Measurements from ENCODE around the gene BFAR.
"Not testable (repeated sequence)": the region's sequence is repeated elsewhere in the genome, so short reads cannot be mapped to it uniquely, and the experiment has no call there.

The BFAR gene

GRCh38 chr16:14635395-14636165, 2.8 kb downstream of the BFAR start:
- no peak for DNase-seq (ENCODE audit: low spot score)
- TF ChIP-seq, protein P1, sequence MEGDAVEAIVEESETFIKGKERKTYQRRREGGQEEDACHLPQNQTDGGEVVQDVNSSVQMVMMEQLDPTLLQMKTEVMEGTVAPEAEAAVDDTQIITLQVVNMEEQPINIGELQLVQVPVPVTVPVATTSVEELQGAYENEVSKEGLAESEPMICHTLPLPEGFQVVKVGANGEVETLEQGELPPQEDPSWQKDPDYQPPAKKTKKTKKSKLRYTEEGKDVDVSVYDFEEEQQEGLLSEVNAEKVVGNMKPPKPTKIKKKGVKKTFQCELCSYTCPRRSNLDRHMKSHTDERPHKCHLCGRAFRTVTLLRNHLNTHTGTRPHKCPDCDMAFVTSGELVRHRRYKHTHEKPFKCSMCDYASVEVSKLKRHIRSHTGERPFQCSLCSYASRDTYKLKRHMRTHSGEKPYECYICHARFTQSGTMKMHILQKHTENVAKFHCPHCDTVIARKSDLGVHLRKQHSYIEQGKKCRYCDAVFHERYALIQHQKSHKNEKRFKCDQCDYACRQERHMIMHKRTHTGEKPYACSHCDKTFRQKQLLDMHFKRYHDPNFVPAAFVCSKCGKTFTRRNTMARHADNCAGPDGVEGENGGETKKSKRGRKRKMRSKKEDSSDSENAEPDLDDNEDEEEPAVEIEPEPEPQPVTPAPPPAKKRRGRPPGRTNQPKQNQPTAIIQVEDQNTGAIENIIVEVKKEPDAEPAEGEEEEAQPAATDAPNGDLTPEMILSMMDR (IDR thresholded peaks at IDR 0.05; ENCODE audit: extremely low read depth, insufficient read depth, missing control alignments): no peak
- in situ Hi-C loops (cut with MboI; ENCODE audit: low pct_unique_long_range_greater_than_20kb, low sequenced_read_pairs, unreplicated experiment): no loop called here

- in situ Hi-C loops (cut with MboI; ENCODE audit: low pct_unique_long_range_greater_than_20kb, low sequenced_read_pairs, unreplicated experiment); DNase-seq (ENCODE audit: low spot score): not testable (repeated sequence)
Measured at GRCh38 chr16:14636179-14636950, 3.6 kb downstream of the BFAR start.

GRCh38 chr16:14636951-14637240, 4.1 kb downstream of the BFAR start:
- DNase-seq (ENCODE audit: low spot score); in situ Hi-C loops (cut with MboI; ENCODE audit: low pct_unique_long_range_greater_than_20kb, low sequenced_read_pairs, unreplicated experiment): not testable (repeated sequence)

DNA sequence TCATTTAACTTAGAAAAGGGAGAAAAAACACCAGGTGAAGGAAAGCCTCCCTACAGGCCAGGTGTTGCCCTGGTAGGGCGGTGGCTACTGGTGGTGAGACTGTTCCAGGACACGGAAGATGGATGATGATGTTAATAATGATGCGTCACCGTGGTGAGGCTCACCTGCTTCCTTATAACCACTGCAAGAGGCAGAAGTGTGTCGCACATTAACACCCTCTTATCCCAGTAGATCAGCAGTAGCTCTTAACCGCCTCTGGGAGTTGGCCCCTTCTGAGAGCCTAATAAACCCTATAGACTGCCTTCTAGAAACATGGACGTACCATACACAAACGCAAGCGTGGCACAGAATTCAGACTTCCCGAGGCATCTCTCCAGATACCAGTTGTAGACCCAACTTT, 7.8 kb downstream of the BFAR start:
- TF ChIP-seq, protein P1 (IDR thresholded peaks at IDR 0.05; ENCODE audit: extremely low read depth, insufficient read depth, missing control alignments): no peak
- in situ Hi-C loops (cut with MboI; ENCODE audit: low pct_unique_long_range_greater_than_20kb, low sequenced_read_pairs, unreplicated experiment): no loop called here
- no peak for DNase-seq (ENCODE audit: low spot score)

GRCh38 chr16:14641206-14641605, 8.5 kb downstream of the BFAR start:
- no peak for DNase-seq (ENCODE audit: low spot score)
- TF ChIP-seq, protein P1 (IDR thresholded peaks at IDR 0.05; ENCODE audit: extremely low read depth, insufficient read depth, missing control alignments): no peak
- in situ Hi-C loops (cut with MboI; ENCODE audit: low pct_unique_long_range_greater_than_20kb, low sequenced_read_pairs, unreplicated experiment): no loop called here

DNA sequence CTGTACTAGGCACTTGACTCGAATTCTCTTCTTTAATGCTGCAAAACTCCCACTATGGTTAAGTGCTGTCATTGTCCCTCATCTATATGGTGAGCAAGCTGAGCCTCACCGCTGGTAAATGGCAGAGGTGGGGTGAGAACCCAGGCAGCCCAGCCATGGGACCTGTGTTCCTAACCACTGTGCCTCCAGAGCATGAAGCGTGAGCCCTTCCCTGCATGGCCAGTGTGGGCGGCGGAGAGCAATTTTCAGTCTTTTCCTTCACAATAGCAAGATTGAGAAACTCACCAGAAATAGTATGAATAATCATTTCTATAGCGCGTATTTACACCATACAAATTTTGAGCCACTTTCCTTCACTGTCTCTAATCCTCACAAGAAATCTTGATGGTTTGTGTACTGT, 9.2 kb downstream of the BFAR start:
- in situ Hi-C loops (cut with MboI; ENCODE audit: low pct_unique_long_range_greater_than_20kb, low sequenced_read_pairs, unreplicated experiment): no loop called here
- no peak for DNase-seq (ENCODE audit: low spot score)
- TF ChIP-seq, protein P1 (IDR thresholded peaks at IDR 0.05; ENCODE audit: extremely low read depth, insufficient read depth, missing control alignments): no peak

DNA sequence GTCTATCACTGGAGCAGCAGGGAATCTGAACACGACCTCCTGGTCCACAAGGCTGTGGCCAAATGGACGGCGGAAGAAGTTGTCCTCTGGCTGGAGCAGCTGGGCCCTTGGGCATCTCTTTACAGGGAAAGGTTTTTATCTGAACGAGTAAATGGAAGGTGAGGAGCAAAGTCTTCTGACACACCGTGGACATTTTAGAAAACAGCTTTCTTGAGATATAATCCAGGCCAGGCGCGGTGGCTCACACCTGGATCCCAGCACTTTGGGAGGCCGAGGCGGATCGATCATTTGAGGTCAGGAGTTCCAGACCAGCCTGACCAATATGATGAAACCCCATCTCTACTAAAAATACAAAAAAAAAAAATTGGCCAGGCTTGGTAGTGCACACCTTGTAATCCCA, 17.1 kb downstream of the BFAR start:
- in situ Hi-C loops (cut with MboI; ENCODE audit: low pct_unique_long_range_greater_than_20kb, low sequenced_read_pairs, unreplicated experiment): no loop called here
- TF ChIP-seq, protein P1 (IDR thresholded peaks at IDR 0.05; ENCODE audit: extremely low read depth, insufficient read depth, missing control alignments): no peak
- DNase-seq (ENCODE audit: low spot score): no peak

All from GM13977 (cell line).